OCI-LY7 (cell line): ENCODE measurements around the gene BST1. TPM values are rescaled to one million over a fixed set of nuclear protein-coding genes. Genes with fewer than 3 reads are reported as not detected.

Experiments
- BruUV-seq: library from RNA; stranded (reverse); fragments of 400-500 nt; replicated peaks from 2 replicates; lab custom pipeline; 2021; lab: Mats Ljungman, UMichigan
- CTCF ChIA-PET: fragments of 300-600 bp; sonication (Branson Sonifier 250); formaldehyde crosslinking; loops from one replicate; lab custom pipeline; 2022; ENCODE audit warnings: antibody characterized with exemption; ENCODE audit not compliant: unreplicated experiment; lab: Charles Lee
- POLR2A ChIA-PET: fragments of 300-600 bp; sonication (Branson Sonifier 250); formaldehyde crosslinking; loops from one replicate; lab custom pipeline; 2022; ENCODE audit warnings: antibody characterized with exemption; lab: Charles Lee
- DNase-seq: peaks from one replicate; pipeline ENCODE4 v3.0.0-alpha.2; 2015; ENCODE audit warnings: low spot score
- H2AFZ ChIP-seq: fragments of 200-600 bp; sonication (generic), shearing (Covaris generic); 2 replicates; pipeline ENCODE4 v1.6.1; 2014; ENCODE audit warnings: mild to moderate bottlenecking, antibody characterized with exemption, low read length, moderate library complexity
- H3K27ac ChIP-seq: fragments of 200-600 bp; sonication (generic); 2 replicates; pipeline ENCODE4 v1.5.1; 2014; ENCODE audit warnings: mixed run types, low read depth, mild to moderate bottlenecking, moderate library complexity, low read length, inconsistent platforms; ENCODE audit not compliant: poor library complexity, severe bottlenecking
- H3K36me3 ChIP-seq: fragments of 200-600 bp; sonication (generic); 2 replicates; pipeline ENCODE4 v1.6.1; 2014; ENCODE audit warnings: mild to moderate bottlenecking, antibody characterized with exemption, low read length, moderate library complexity, mixed read lengths; ENCODE audit not compliant: insufficient read depth
- H3K4me1 ChIP-seq: fragments of 200-600 bp; sonication (generic); 2 replicates; pipeline ENCODE4 v1.5.1; 2014; ENCODE audit warnings: mild to moderate bottlenecking, low read length; ENCODE audit not compliant: insufficient read depth, poor library complexity, severe bottlenecking
- H3K4me2 ChIP-seq: fragments of 200-600 bp; sonication (generic); 2 replicates; pipeline ENCODE4 v1.6.1; 2014; ENCODE audit warnings: mild to moderate bottlenecking, low read length
- H3K4me3 ChIP-seq: fragments of 200-600 bp; sonication (generic); 2 replicates; pipeline ENCODE4 v1.5.1; 2014; ENCODE audit warnings: mild to moderate bottlenecking, low read depth, low read length; ENCODE audit not compliant: poor library complexity, severe bottlenecking
- H3K79me2 ChIP-seq: fragments of 200-600 bp; sonication (generic); 2 replicates; pipeline ENCODE4 v1.6.1; 2016; ENCODE audit warnings: low read depth, mild to moderate bottlenecking, low read length, moderate library complexity, mixed read lengths; ENCODE audit not compliant: insufficient read depth
- H3K9me2 ChIP-seq: fragments of 200-600 bp; sonication (generic); 2 replicates; pipeline ENCODE4 v1.6.1; 2016; ENCODE audit warnings: mild to moderate bottlenecking, low read length, mixed read lengths; ENCODE audit not compliant: insufficient read depth
- H3K9me3 ChIP-seq: fragments of 200-600 bp; sonication (generic); 2 replicates; pipeline ENCODE4 v1.6.1; 2014; ENCODE audit warnings: mild to moderate bottlenecking, mixed run types, low read length, mixed read lengths
- H4K20me1 ChIP-seq: fragments of 200-600 bp; sonication (generic); 2 replicates; pipeline ENCODE4 v1.6.1; 2014; ENCODE audit warnings: mild to moderate bottlenecking, antibody characterized with exemption, low read length, moderate library complexity, mixed read lengths; ENCODE audit not compliant: insufficient read depth
- EZH2phosphoT487 ChIP-seq: fragments of 200-600 bp; sonication (generic); IDR thresholded peaks from 2 replicates; pipeline ENCODE4 v1.6.1; 2018; ENCODE audit warnings: low read depth, borderline replicate concordance, mild to moderate bottlenecking, mixed run types, antibody characterized with exemption, low read length, moderate library complexity, mixed read lengths
- intact Hi-C: fragments of 100-400 bp; cut with micrococcal nuclease; formaldehyde crosslinking; loops from one replicate; pipeline ENCODE4 v1.10.0; 2022; ENCODE audit not compliant: unreplicated experiment
- total RNA-seq, 2 experiments: library from RNA; depleted of rRNA in 1 of 2; stranded (reverse); fragments of >200 nt in 1 of 2; shearing (Covaris generic) in 1 of 2; gene quantifications; 2 replicates each; pipeline ENCODE4 v1.2.3, GENCODE V29; 2014 to 2022
- TF ChIP-seq, protein P1 (sequence below): fragments of 200-600 bp; sonication (generic); conservative IDR thresholded peaks from 2 replicates; pipeline ENCODE4 v1.5.1; 2014; ENCODE audit warnings: mild to moderate bottlenecking, antibody characterized with exemption, low read length, moderate library complexity, mixed read lengths

BST1 gene
- total RNA-seq, 2 experiments from 2014 or later: 0.21 to 0.50 TPM

DNA sequence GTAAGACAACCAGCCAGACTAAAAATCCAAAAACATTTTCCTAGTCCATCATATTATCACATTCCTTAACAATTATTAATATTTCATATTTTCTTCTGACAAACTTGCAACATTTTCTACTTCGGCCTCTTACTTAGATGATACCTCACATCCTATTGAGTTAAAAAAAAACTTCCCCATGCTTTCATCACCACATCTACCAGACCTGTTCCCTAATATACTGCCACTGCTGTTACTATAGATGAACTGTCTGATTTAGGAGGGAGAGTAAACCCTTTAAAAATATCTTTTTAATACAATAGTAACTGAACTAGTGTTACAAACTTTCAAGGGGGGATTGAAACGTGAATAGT is 19.7 kb upstream of the BST1 start:
- Histone ChIP-seq H3K4me2 (peak overlapping the region; percentile 76), H3K27ac (no peak overlapping the region), H3K36me3 (peaks cover 44% of the 10 kb centered on the region), H2AFZ (no peak overlapping the region), H4K20me1 (no peaks in the 10 kb centered on the region), H3K79me2 (peaks cover 60% of the 10 kb centered on the region), H3K9me2 (no peaks in the 10 kb centered on the region), H3K4me1 (peaks cover 38% of the 10 kb centered on the region), H3K4me3 (peak overlapping the region; percentile 90), H3K9me3 (no peaks in the 10 kb centered on the region)
- ChIA-PET POLR2A (interaction anchor here (1.3 to 4.3 kb wide), 6 partner anchors 10 to 122 kb away, joined by 3 to 36 read pairs (median 6); partner anchors contain the start of gene FBXL5), CTCF (no interaction called here)
- TF ChIP-seq, protein P1, sequence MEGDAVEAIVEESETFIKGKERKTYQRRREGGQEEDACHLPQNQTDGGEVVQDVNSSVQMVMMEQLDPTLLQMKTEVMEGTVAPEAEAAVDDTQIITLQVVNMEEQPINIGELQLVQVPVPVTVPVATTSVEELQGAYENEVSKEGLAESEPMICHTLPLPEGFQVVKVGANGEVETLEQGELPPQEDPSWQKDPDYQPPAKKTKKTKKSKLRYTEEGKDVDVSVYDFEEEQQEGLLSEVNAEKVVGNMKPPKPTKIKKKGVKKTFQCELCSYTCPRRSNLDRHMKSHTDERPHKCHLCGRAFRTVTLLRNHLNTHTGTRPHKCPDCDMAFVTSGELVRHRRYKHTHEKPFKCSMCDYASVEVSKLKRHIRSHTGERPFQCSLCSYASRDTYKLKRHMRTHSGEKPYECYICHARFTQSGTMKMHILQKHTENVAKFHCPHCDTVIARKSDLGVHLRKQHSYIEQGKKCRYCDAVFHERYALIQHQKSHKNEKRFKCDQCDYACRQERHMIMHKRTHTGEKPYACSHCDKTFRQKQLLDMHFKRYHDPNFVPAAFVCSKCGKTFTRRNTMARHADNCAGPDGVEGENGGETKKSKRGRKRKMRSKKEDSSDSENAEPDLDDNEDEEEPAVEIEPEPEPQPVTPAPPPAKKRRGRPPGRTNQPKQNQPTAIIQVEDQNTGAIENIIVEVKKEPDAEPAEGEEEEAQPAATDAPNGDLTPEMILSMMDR: no peak
- TF ChIP-seq EZH2phosphoT487: no peak
- BruUV-seq: no TSS peak
- DNase-seq: no peak
- intact Hi-C loops: loop anchor here (5.0 kb wide), 1 partner anchor 271 kb away; no protein-coding TSS in a partner anchor

DNA sequence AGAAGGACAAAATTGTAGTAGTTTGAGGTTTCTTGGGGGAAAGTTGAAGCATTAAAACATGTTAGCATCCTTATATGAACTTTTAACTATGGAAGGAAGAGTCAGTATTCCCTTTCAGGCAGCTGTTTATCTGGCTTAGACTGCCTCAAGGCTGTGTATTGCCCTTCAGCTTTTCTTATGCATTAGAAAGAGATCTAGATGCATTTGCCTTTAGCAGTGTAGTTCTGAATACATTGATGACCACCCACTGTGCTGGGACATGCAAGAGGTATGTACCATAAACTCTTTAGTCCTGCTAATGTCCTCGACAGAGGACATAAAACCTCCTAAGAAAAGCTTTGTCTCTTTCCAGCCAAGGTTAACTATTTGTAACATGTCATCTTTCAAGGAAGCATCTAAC is 18.4 kb upstream of the BST1 start:
- no peaks in the 10 kb centered on the region for H4K20me1 ChIP-seq
- intact Hi-C loops: loop anchor here (5.0 kb wide), 1 partner anchor 272 kb away; no protein-coding TSS in a partner anchor
- CTCF ChIA-PET: no interaction called here
- BruUV-seq: no TSS peak
- TF ChIP-seq, protein P1: no peak
- no peak for TF ChIP-seq EZH2phosphoT487
- peaks cover 24% of the 10 kb centered on the region for H3K4me1 ChIP-seq
- peaks cover 47% of the 10 kb centered on the region for H3K79me2 ChIP-seq
- H3K4me3 ChIP-seq: no peak overlapping the region
- no peaks in the 10 kb centered on the region for H3K9me3 ChIP-seq
- POLR2A ChIA-PET: interaction anchor here (0.6 to 1.8 kb wide), 4 partner anchors 9 to 137 kb away, joined by 3 to 8 read pairs (median 5); no protein-coding TSS in a partner anchor
- H3K4me2 ChIP-seq: no peak overlapping the region
- DNase-seq: no peak
- H3K9me2 ChIP-seq: no peaks in the 10 kb centered on the region
- H2AFZ ChIP-seq: no peak overlapping the region
- H3K36me3 ChIP-seq: peaks cover 49% of the 10 kb centered on the region
- no peak overlapping the region for H3K27ac ChIP-seq

DNA sequence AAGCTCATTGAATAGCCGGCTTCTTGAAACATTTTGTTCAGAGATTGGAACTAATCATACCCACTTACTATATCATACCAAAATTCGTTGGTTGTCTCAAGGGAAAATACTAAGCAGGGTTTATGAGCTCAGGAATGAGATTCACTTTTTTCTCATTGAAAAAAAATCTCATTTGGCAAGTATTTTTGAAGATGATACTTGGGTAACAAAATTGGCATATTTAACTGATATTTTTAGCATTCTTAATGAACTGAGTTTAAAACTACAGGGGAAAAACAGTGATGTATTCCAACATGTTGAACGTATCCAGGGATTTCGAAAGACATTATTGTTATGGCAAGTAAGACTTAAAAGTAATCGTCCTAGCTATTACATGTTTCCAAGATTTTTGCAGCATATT is 14.8 kb upstream of the BST1 start:
- BruUV-seq: no TSS peak
- no peaks in the 10 kb centered on the region for H4K20me1 ChIP-seq
- no peak for TF ChIP-seq EZH2phosphoT487
- no peak overlapping the region for H3K4me3 ChIP-seq
- no peak overlapping the region for H2AFZ ChIP-seq
- H3K4me2 ChIP-seq: no peak overlapping the region
- H3K79me2 ChIP-seq: peaks cover 16% of the 10 kb centered on the region; the same call in 1 of the 2 replicates
- intact Hi-C loops: no loop called here
- ChIA-PET POLR2A (interaction anchor here (0.5 to 1.0 kb wide), 5 partner anchors 12 to 69 kb away, joined by 3 read pairs; no protein-coding TSS in a partner anchor), CTCF (no interaction called here)
- no peaks in the 10 kb centered on the region for H3K9me2 ChIP-seq
- H3K27ac ChIP-seq: no peak overlapping the region
- DNase-seq: no peak
- no peaks in the 10 kb centered on the region for H3K9me3 ChIP-seq
- H3K4me1 ChIP-seq: peaks cover 11% of the 10 kb centered on the region
- peaks cover 55% of the 10 kb centered on the region for H3K36me3 ChIP-seq
